ENCODE measurements around the gene ZNF57.

DNA sequence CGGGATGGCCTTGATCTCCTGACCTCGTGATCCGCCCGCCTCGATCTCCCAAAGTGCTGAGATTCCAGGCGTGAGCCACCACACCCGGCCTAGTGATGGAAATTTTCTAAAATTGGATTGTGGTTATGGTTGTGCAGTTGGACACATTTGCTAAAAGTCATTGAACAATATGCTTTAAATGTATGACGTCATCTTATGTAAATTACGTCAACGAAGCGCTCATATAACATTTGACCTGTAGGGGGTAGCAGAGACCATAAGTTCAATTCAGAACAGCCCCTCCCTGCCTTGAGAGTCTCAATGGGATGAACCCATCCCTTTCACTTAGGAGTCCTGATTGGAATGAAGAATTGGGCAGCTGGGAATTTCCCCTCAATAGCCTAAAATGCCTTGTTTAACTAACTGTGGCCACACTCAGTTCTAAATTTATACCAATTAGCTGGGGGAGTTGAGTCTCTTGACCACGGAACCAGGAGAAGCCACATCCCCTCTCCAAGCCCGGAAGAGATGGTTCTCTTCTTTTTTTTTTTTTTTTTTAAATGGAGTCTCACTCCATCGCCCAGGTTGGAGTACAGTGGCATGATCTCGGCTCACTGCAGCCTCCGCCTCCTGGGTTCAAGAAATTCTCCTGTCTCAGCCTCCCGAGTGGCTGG lies 61.4 kb downstream of the ZNF57 start:
- no peak for TF ChIP-seq EZH2 (IDR thresholded peaks at IDR 0.05; ENCODE audit: low read length, missing control alignments)
- TF ChIP-seq, protein P1, sequence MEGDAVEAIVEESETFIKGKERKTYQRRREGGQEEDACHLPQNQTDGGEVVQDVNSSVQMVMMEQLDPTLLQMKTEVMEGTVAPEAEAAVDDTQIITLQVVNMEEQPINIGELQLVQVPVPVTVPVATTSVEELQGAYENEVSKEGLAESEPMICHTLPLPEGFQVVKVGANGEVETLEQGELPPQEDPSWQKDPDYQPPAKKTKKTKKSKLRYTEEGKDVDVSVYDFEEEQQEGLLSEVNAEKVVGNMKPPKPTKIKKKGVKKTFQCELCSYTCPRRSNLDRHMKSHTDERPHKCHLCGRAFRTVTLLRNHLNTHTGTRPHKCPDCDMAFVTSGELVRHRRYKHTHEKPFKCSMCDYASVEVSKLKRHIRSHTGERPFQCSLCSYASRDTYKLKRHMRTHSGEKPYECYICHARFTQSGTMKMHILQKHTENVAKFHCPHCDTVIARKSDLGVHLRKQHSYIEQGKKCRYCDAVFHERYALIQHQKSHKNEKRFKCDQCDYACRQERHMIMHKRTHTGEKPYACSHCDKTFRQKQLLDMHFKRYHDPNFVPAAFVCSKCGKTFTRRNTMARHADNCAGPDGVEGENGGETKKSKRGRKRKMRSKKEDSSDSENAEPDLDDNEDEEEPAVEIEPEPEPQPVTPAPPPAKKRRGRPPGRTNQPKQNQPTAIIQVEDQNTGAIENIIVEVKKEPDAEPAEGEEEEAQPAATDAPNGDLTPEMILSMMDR (conservative IDR thresholded peaks at IDR 0.05 in 1 of 2, IDR thresholded peaks at IDR 0.05 in 1 of 2; ENCODE audit: low read depth in 1 of 2, low read length in 2 of 2): peak; percentile 59 to 68

Measured in fibroblast of lung (primary cell).